Measurements from ENCODE around the gene DNAJC5G. TPM values are rescaled to one million over a fixed set of nuclear protein-coding genes. Genes with fewer than 3 reads are reported as not detected.
A peak's percentile ranks its signal among the peaks of the same experiment; 100 is the strongest.

DNAJC5G gene
- total RNA-seq, 1 experiment from 2014 or later: 0.25 TPM

GRCh38 chr2:27323596-27324285 is 48.5 kb downstream of the DNAJC5G start:
- Histone ChIP-seq H3K4me3 (ENCODE audit: low read depth, low read length) (peak overlapping the region; percentile 62), H3K27me3 (replicated peaks; ENCODE audit: control insufficient read depth, insufficient read depth, low read length) (no peaks in the 10 kb centered on the region), H3K9me3 (no peaks in the 10 kb centered on the region), H3K4me1 (peaks cover 19% of the 10 kb centered on the region), H3K36me3 (ENCODE audit: control insufficient read depth, insufficient read depth, low read length) (peaks cover 2% of the 10 kb centered on the region; the same call in 1 of the 2 replicates)
- Mint-ChIP-seq H3K4me1 (ENCODE audit: low read depth, unreplicated experiment) (peaks cover 24% of the 10 kb centered on the region), H3K27me3 (ENCODE audit: insufficient read depth, unreplicated experiment) (no peaks in the 10 kb centered on the region), H3K27ac (ENCODE audit: unreplicated experiment) (peak overlapping the region; percentile 99), H3K4me3 (ENCODE audit: unreplicated experiment) (peak overlapping the region; percentile 94), H3K36me3 (ENCODE audit: insufficient read depth, unreplicated experiment) (peaks cover 56% of the 10 kb centered on the region), H3K9me3 (ENCODE audit: unreplicated experiment) (no peaks in the 10 kb centered on the region)
- no peak for DNase-seq
- no peak for TF ChIP-seq CTCF (IDR thresholded peaks at IDR 0.05; ENCODE audit: insufficient read depth in 1 of 2, low read depth in 1 of 2, low read length in 1 of 2, severe bottlenecking in 1 of 2, unreplicated experiment in 1 of 2)
- no TSS peak for BruUV-seq (replicated peaks)
- POLR2A ChIA-PET: interaction anchor here (0.6 kb wide), 1 partner anchor 33 kb away, joined by 3 read pairs; the partner anchor contains the start of gene GTF3C2
- CTCF ChIA-PET: interaction anchor here (0.6 to 1.4 kb wide), 4 partner anchors 21 to 48 kb away, joined by 3 to 4 read pairs (median 3); no protein-coding TSS in a partner anchor
- intact Hi-C loops (cut with micrococcal nuclease; ENCODE audit: unreplicated experiment): no loop called here

GRCh38 chr2:27324720-27325119 is 49.5 kb downstream of the DNAJC5G start:
- ChIA-PET CTCF (no interaction called here), POLR2A (no interaction called here)
- no peaks in the 10 kb centered on the region for H3K9me3 ChIP-seq
- BruUV-seq (replicated peaks): no TSS peak
- no peaks in the 10 kb centered on the region for H3K27me3 ChIP-seq (replicated peaks; ENCODE audit: control insufficient read depth, insufficient read depth, low read length)
- peaks cover 2% of the 10 kb centered on the region; the same call in 1 of the 2 replicates for H3K36me3 ChIP-seq (ENCODE audit: control insufficient read depth, insufficient read depth, low read length)
- peaks cover 23% of the 10 kb centered on the region for H3K4me1 ChIP-seq
- no peak overlapping the region for H3K4me3 ChIP-seq (ENCODE audit: low read depth, low read length)
- Mint-ChIP-seq H3K4me1 (ENCODE audit: low read depth, unreplicated experiment) (peaks cover 24% of the 10 kb centered on the region), H3K4me3 (ENCODE audit: unreplicated experiment) (peak overlapping the region; percentile 8), H3K36me3 (ENCODE audit: insufficient read depth, unreplicated experiment) (peaks cover 60% of the 10 kb centered on the region), H3K27me3 (ENCODE audit: insufficient read depth, unreplicated experiment) (no peaks in the 10 kb centered on the region), H3K9me3 (ENCODE audit: unreplicated experiment) (no peaks in the 10 kb centered on the region), H3K27ac (ENCODE audit: unreplicated experiment) (no peak overlapping the region)
- intact Hi-C loops (cut with micrococcal nuclease; ENCODE audit: unreplicated experiment): no loop called here
- DNase-seq: no peak
- no peak for TF ChIP-seq CTCF (IDR thresholded peaks at IDR 0.05; ENCODE audit: insufficient read depth in 1 of 2, low read depth in 1 of 2, low read length in 1 of 2, severe bottlenecking in 1 of 2, unreplicated experiment in 1 of 2)

Other genes with a start within 250 kb of the DNAJC5G start
- gene TMEM214, start 242.5 kb upstream of the DNAJC5G start, total RNA-seq (2022): 85.0 and 85.4 TPM in 2 replicates
- gene AGBL5, start 223.8 kb upstream of the DNAJC5G start, total RNA-seq (2022): 31.4 and 34.1 TPM in 2 replicates
- 237 and 249 TPM in 2 replicates for gene OST4, start 203.8 kb upstream of the DNAJC5G start, total RNA-seq (2022)
- gene EMILIN1, start 196.8 kb upstream of the DNAJC5G start, total RNA-seq (2022): 0.30 and 0.43 TPM in 2 replicates
- 7.9 and 9.3 TPM in 2 replicates for gene KHK, start 188.7 kb upstream of the DNAJC5G start, total RNA-seq (2022)
- 4.4 and 5.0 TPM in 2 replicates for gene CGREF1, start 156.3 kb upstream of the DNAJC5G start, total RNA-seq (2022)
- gene ABHD1, start 151.6 kb upstream of the DNAJC5G start, total RNA-seq (2022): 0.18 and 0.23 TPM in 2 replicates
- 62.5 and 65.3 TPM in 2 replicates for gene PREB, start 140.8 kb upstream of the DNAJC5G start, total RNA-seq (2022)
- gene PRR30, start 136.0 kb upstream of the DNAJC5G start, total RNA-seq (2022): not detected in 2 replicates
- not detected in 2 replicates for gene TCF23, start 126.4 kb upstream of the DNAJC5G start, total RNA-seq (2022)
- 150 and 157 TPM in 2 replicates for gene ATRAID, start 63.4 kb upstream of the DNAJC5G start, total RNA-seq (2022)
- 93.7 and 98.2 TPM in 2 replicates for gene SLC5A6, start 63.2 kb upstream of the DNAJC5G start, total RNA-seq (2022)
- 86.4 and 103 TPM in 2 replicates for gene CAD, start 58.1 kb upstream of the DNAJC5G start, total RNA-seq (2022)
- 3.9 and 4.3 TPM in 2 replicates for gene SLC30A3, start 12.4 kb upstream of the DNAJC5G start, total RNA-seq (2022)
- 0.25 TPM in 1 of 2 replicates, not detected in the other for gene TRIM54, start 7.0 kb downstream of the DNAJC5G start, total RNA-seq (2022)
- gene UCN, start 33.0 kb downstream of the DNAJC5G start, total RNA-seq (2022): 0.86 TPM in 1 of 2 replicates, not detected in the other
- 43.4 and 50.6 TPM in 2 replicates for gene MPV17, start 47.7 kb downstream of the DNAJC5G start, total RNA-seq (2022)
- gene GTF3C2, start 81.3 kb downstream of the DNAJC5G start, total RNA-seq (2022): 81.0 and 91.4 TPM in 2 replicates
- 79.7 and 91.3 TPM in 2 replicates for gene EIF2B4, start 94.9 kb downstream of the DNAJC5G start, total RNA-seq (2022)
- gene SNX17, start 95.2 kb downstream of the DNAJC5G start, total RNA-seq (2022): 98.7 and 108 TPM in 2 replicates
- 18.2 and 19.2 TPM in 2 replicates for gene ZNF513, start 105.3 kb downstream of the DNAJC5G start, total RNA-seq (2022)
- gene PPM1G, start 134.2 kb downstream of the DNAJC5G start, total RNA-seq (2022): 140 and 149 TPM in 2 replicates
- 148 and 169 TPM in 2 replicates for gene NRBP1, start 153.2 kb downstream of the DNAJC5G start, total RNA-seq (2022)
- gene KRTCAP3, start 166.9 kb downstream of the DNAJC5G start, total RNA-seq (2022): 47.8 and 53.9 TPM in 2 replicates
- 17.2 and 21.9 TPM in 2 replicates for gene IFT172, start 214.3 kb downstream of the DNAJC5G start, total RNA-seq (2022)
- gene FNDC4, start 219.8 kb downstream of the DNAJC5G start, total RNA-seq (2022): 2.4 and 2.5 TPM in 2 replicates
- 0.65 TPM in 1 of 2 replicates, not detected in the other for gene GCKR, start 221.4 kb downstream of the DNAJC5G start, total RNA-seq (2022)